Thyroid gland (tissue), 4 donors: ENCODE data around the gene TACR1. TPM values are rescaled to one million over a fixed set of nuclear protein-coding genes. Genes with fewer than 3 reads are reported as not detected.

Experiments used
- DNase-seq, 2 donors: peaks; one replicate each; pipeline ENCODE4 v3.0.0-alpha.2; 2019
- H3K27ac ChIP-seq, 3 donors: fragments of 200-600 bp; sonication (generic); 1 replicate in 2 of 3; 2 replicates in 1 of 3; pipeline ENCODE4 v1.5.1; 2016 to 2019; ENCODE audit warnings: mild to moderate bottlenecking in 1 of 3, moderate library complexity in 1 of 3
- H3K27me3 ChIP-seq: fragments of 200-600 bp; sonication (generic); one replicate; pipeline ENCODE4 v1.5.1; 2019
- H3K36me3 ChIP-seq, 2 donors: fragments of 200-600 bp; sonication (generic); one replicate each; pipeline ENCODE4 v1.5.1; 2016 to 2019
- H3K4me1 ChIP-seq, 2 donors: fragments of 200-600 bp; sonication (generic); one replicate each; pipeline ENCODE4 v1.5.1; 2017 to 2019
- H3K4me3 ChIP-seq, 3 donors: fragments of 200-600 bp; sonication (generic); replicated peaks in 1 of 3; 1 replicate in 2 of 3; 2 replicates in 1 of 3; pipeline ENCODE4 v1.5.1; 2016; ENCODE audit warnings: mild to moderate bottlenecking in 1 of 3
- H3K9me3 ChIP-seq: fragments of 200-600 bp; sonication (generic); one replicate; pipeline ENCODE4 v1.5.1; 2017
- POLR2A ChIP-seq, 2 donors: fragments of 450-650 bp; IDR thresholded peaks; one replicate each; pipeline ENCODE4 v1.6.1; 2017; ENCODE audit warnings: antibody characterized with exemption in 2 of 2, mild to moderate bottlenecking in 2 of 2, moderate library complexity in 1 of 2
- WGBS, 2 donors: methylation state at CpG; one replicate each; pipeline ENCODE4 v1.1.5; 2017; 5-methylcytosine and 5-hydroxymethylcytosine counted together
- intact Hi-C: fragments of 100-400 bp; cut with DNase I; formaldehyde crosslinking; loops from one replicate; pipeline ENCODE4 v1.15.1; 2023
- total RNA-seq, 4 donors: library from RNA; depleted of rRNA; stranded (reverse); fragments of >200 nt; gene quantifications; one replicate each; pipeline ENCODE4 v1.2.3, GENCODE V29; 2016
- TF ChIP-seq, protein P1 (sequence below), 6 experiments: fragments of 200-600 bp in 3 of 6; fragments of 450-650 bp in 3 of 6; sonication (generic) in 3 of 6; IDR thresholded peaks; one replicate each; pipeline ENCODE4 v1.5.1; 2016 to 2019; ENCODE audit warnings: antibody characterized with exemption in 6 of 6, mild to moderate bottlenecking in 2 of 6, inconsistent platforms in 1 of 6, moderate library complexity in 1 of 6

TACR1 gene
- total RNA-seq, 4 donors from 2014 or later: 0.24 to 2.7 (median 0.63) TPM

GRCh38 chr2:75074228-75074627 lies 125.1 kb downstream of the TACR1 start:
- intact Hi-C loops: no loop called here
- no peak for DNase-seq
- H3K4me1 ChIP-seq: no peaks in the 10 kb centered on the region
- 52 to 68% methylated on average over 1 of the region's 1 CpG for WGBS, 2 donors
- no peaks in the 10 kb centered on the region for H3K36me3 ChIP-seq
- no peak overlapping the region for H3K27ac ChIP-seq
- no peak overlapping the region for H3K4me3 ChIP-seq
- no peaks in the 10 kb centered on the region for H3K9me3 ChIP-seq
- no peak for TF ChIP-seq POLR2A (IDR thresholded peaks at IDR 0.05)
- TF ChIP-seq, protein P1, sequence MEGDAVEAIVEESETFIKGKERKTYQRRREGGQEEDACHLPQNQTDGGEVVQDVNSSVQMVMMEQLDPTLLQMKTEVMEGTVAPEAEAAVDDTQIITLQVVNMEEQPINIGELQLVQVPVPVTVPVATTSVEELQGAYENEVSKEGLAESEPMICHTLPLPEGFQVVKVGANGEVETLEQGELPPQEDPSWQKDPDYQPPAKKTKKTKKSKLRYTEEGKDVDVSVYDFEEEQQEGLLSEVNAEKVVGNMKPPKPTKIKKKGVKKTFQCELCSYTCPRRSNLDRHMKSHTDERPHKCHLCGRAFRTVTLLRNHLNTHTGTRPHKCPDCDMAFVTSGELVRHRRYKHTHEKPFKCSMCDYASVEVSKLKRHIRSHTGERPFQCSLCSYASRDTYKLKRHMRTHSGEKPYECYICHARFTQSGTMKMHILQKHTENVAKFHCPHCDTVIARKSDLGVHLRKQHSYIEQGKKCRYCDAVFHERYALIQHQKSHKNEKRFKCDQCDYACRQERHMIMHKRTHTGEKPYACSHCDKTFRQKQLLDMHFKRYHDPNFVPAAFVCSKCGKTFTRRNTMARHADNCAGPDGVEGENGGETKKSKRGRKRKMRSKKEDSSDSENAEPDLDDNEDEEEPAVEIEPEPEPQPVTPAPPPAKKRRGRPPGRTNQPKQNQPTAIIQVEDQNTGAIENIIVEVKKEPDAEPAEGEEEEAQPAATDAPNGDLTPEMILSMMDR (IDR thresholded peaks at IDR 0.05): no peak
- no peaks in the 10 kb centered on the region for H3K27me3 ChIP-seq

- intact Hi-C loops: no loop called here
- no peaks in the 10 kb centered on the region for H3K9me3 ChIP-seq
- H3K4me3 ChIP-seq: no peak overlapping the region
- no peak for DNase-seq
- 68 to 75% methylated on average over 5 of the region's 5 CpGs for WGBS, 2 donors
- H3K4me1 ChIP-seq: no peaks in the 10 kb centered on the region
- TF ChIP-seq POLR2A (IDR thresholded peaks at IDR 0.05): no peak
- TF ChIP-seq, protein P1 (IDR thresholded peaks at IDR 0.05): no peak
- no peak overlapping the region for H3K27ac ChIP-seq
- no peaks in the 10 kb centered on the region for H3K36me3 ChIP-seq
- no peaks in the 10 kb centered on the region for H3K27me3 ChIP-seq
These were observed 127.6 kb downstream of the TACR1 start for GRCh38 chr2:75071766-75072165.

DNA sequence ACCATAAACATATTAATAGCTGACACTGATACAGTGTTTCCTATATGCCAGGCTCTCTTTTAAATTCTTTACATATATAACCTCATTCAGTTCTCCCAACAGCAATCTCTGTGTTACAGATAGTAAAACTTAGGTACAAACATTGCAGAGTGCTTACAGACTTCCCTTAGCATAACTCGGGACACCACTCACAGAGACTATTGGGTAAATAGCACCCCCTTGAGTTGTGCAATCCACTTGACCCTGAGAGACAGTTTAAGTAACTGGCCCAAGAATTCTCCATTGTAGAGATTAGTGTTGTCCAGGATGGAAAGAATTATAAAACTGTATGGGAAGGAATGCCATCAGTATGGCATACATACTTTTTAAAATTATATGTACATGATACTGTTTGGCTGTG lies 130.8 kb downstream of the TACR1 start:
- WGBS, 2 donors: 75 to 82% methylated on average over 1 of the region's 1 CpG
- H3K4me3 ChIP-seq: no peak overlapping the region
- no peaks in the 10 kb centered on the region for H3K4me1 ChIP-seq
- no peaks in the 10 kb centered on the region for H3K36me3 ChIP-seq
- intact Hi-C loops: no loop called here
- TF ChIP-seq POLR2A (IDR thresholded peaks at IDR 0.05): no peak
- TF ChIP-seq, protein P1 (IDR thresholded peaks at IDR 0.05): no peak
- DNase-seq: no peak
- no peaks in the 10 kb centered on the region for H3K9me3 ChIP-seq
- no peak overlapping the region for H3K27ac ChIP-seq
- H3K27me3 ChIP-seq: no peaks in the 10 kb centered on the region

DNA sequence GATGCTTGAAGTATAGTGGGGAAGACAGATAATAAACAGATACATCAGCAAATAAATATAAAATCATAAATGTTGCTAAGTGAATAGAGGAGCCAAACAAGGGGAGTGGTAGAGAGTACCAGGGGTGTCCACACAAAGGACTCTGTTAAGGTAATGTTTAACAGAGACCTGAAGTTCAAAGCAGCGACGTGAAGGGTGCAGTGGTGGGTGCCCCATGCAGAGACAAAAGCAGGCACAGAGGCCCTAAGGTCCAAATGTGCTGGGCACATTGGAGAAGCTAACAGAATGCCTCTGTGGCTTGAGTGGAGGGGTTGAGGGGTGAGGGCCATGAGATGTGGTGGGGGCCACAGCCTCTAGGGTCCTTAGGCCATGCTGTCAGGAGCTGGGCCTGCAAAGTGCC lies 131.8 kb downstream of the TACR1 start:
- Histone ChIP-seq H3K27me3 (no peaks in the 10 kb centered on the region), H3K36me3 (no peaks in the 10 kb centered on the region), H3K4me3 (no peak overlapping the region), H3K9me3 (no peaks in the 10 kb centered on the region), H3K27ac (no peak overlapping the region), H3K4me1 (no peaks in the 10 kb centered on the region)
- WGBS, 2 donors: 93 to 98% methylated on average over 2 of the region's 2 CpGs
- no peak for DNase-seq
- TF ChIP-seq, protein P1 (IDR thresholded peaks at IDR 0.05): no peak
- no peak for TF ChIP-seq POLR2A (IDR thresholded peaks at IDR 0.05)
- intact Hi-C loops: no loop called here

DNA sequence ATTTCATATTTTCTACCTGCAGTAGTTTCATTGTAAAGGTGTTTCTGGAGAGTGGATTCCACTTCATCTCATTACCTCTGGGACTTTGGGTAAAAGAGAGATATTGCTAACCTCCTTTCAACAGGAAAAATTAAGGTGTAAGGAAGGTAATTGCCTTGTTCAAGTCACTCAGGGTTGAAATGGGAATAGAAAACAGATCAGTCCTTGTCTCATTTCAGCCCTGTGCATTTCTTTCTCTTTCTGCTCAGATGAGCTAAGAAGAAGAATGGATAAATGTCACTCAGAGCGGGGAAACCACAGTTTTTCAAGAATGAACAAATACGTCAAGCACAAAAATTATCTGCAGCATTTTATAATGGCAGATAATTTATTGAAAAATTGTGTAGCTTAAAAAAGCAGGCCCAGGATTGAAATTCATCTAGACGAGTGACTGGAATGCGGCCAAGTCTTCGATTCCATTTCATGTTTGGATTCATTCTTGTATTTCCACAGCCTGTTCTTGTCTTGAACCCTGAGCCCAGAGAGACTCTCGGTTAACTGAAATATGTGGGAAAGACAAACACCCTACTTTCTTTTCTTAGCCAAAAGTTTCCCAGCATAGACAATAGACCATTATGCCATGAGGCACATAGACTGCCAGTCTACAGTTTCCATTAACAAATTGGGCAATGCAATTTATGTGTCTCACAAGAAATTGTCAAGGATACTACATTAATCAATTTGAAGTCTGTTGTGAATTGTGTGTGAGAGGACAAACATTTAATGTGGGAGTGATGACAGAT lies 133.0 kb downstream of the TACR1 start:
- H3K27ac ChIP-seq: no peak overlapping the region
- intact Hi-C loops: no loop called here
- DNase-seq: no peak
- H3K9me3 ChIP-seq: no peaks in the 10 kb centered on the region
- no peak for TF ChIP-seq POLR2A (IDR thresholded peaks at IDR 0.05)
- TF ChIP-seq, protein P1 (IDR thresholded peaks at IDR 0.05): no peak
- WGBS, 2 donors: 86% methylated on average over 6 of the region's 6 CpGs
- H3K36me3 ChIP-seq: no peaks in the 10 kb centered on the region
- H3K27me3 ChIP-seq: no peaks in the 10 kb centered on the region
- H3K4me3 ChIP-seq: no peak overlapping the region
- H3K4me1 ChIP-seq: no peaks in the 10 kb centered on the region
